ENCODE data around the gene TANGO6. TPM values are rescaled to one million over a fixed set of nuclear protein-coding genes. Genes with fewer than 3 reads are reported as not detected.

TANGO6 gene
- total RNA-seq, 2 donors from 2014 or later = 9.6 to 15.3 TPM

GRCh38 chr16:69084289-69084688 lies 241.0 kb downstream of the TANGO6 start:
- Mint-ChIP-seq H3K27me3 (ENCODE audit: insufficient read depth) (peaks cover 3% of the 10 kb centered on the region), H3K4me3 (no peak overlapping the region), H3K27ac (no peak overlapping the region), H3K9me3 (no peaks in the 10 kb centered on the region), H3K36me3 (ENCODE audit: low read depth) (peaks cover 5% of the 10 kb centered on the region), H3K4me1 (peaks cover 16% of the 10 kb centered on the region)
- no peak overlapping the region for H3K4me3 ChIP-seq (ENCODE audit: low read length)
- no peaks in the 10 kb centered on the region for H3K9me3 ChIP-seq (ENCODE audit: control insufficient read depth, low read length)
- peak; percentile 36 for DNase-seq
- H3K9ac ChIP-seq (ENCODE audit: extremely low read depth, low read length, poor library complexity, severe bottlenecking) = no peak overlapping the region
- no peaks in the 10 kb centered on the region for H3K27me3 ChIP-seq (ENCODE audit: control insufficient read depth, insufficient read depth, low read length, poor library complexity, severe bottlenecking)
- TF ChIP-seq, protein P1, sequence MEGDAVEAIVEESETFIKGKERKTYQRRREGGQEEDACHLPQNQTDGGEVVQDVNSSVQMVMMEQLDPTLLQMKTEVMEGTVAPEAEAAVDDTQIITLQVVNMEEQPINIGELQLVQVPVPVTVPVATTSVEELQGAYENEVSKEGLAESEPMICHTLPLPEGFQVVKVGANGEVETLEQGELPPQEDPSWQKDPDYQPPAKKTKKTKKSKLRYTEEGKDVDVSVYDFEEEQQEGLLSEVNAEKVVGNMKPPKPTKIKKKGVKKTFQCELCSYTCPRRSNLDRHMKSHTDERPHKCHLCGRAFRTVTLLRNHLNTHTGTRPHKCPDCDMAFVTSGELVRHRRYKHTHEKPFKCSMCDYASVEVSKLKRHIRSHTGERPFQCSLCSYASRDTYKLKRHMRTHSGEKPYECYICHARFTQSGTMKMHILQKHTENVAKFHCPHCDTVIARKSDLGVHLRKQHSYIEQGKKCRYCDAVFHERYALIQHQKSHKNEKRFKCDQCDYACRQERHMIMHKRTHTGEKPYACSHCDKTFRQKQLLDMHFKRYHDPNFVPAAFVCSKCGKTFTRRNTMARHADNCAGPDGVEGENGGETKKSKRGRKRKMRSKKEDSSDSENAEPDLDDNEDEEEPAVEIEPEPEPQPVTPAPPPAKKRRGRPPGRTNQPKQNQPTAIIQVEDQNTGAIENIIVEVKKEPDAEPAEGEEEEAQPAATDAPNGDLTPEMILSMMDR (conservative IDR thresholded peaks at IDR 0.05) = no peak
- H3K4me1 ChIP-seq (ENCODE audit: control insufficient read depth, insufficient read depth, low read length) = peaks cover 5% of the 10 kb centered on the region
- H3K27ac ChIP-seq (ENCODE audit: low read depth, low read length) = no peak overlapping the region
- WGBS, 2 experiments (ENCODE audit: insufficient coverage in 1 of 2, insufficient read length in 1 of 2) = 54 to 69% methylated on average over 2 of the region's 2 CpGs
- no peaks in the 10 kb centered on the region for H3K36me3 ChIP-seq (ENCODE audit: control insufficient read depth, insufficient read depth, low read length)

GRCh38 chr16:69085032-69085695 lies 241.8 kb downstream of the TANGO6 start:
- no peaks in the 10 kb centered on the region for H3K27me3 ChIP-seq (ENCODE audit: control insufficient read depth, insufficient read depth, low read length, poor library complexity, severe bottlenecking)
- peaks cover 11% of the 10 kb centered on the region for H3K4me1 ChIP-seq (ENCODE audit: control insufficient read depth, insufficient read depth, low read length)
- no peak overlapping the region for H3K9ac ChIP-seq (ENCODE audit: extremely low read depth, low read length, poor library complexity, severe bottlenecking)
- peaks cover 6% of the 10 kb centered on the region for H3K27me3 Mint-ChIP-seq (ENCODE audit: insufficient read depth)
- peaks cover 23% of the 10 kb centered on the region for H3K4me1 Mint-ChIP-seq
- H3K36me3 ChIP-seq (ENCODE audit: control insufficient read depth, insufficient read depth, low read length) = no peaks in the 10 kb centered on the region
- no peak for DNase-seq
- no peak overlapping the region for H3K27ac Mint-ChIP-seq
- no peaks in the 10 kb centered on the region for H3K9me3 Mint-ChIP-seq
- TF ChIP-seq, protein P1 (conservative IDR thresholded peaks at IDR 0.05) = no peak
- H3K4me3 Mint-ChIP-seq = no peak overlapping the region
- no peak overlapping the region for H3K27ac ChIP-seq (ENCODE audit: low read depth, low read length)
- H3K9me3 ChIP-seq (ENCODE audit: control insufficient read depth, low read length) = no peaks in the 10 kb centered on the region
- no peak overlapping the region for H3K4me3 ChIP-seq (ENCODE audit: low read length)
- H3K36me3 Mint-ChIP-seq (ENCODE audit: low read depth) = peaks cover 5% of the 10 kb centered on the region
- WGBS, 2 experiments (ENCODE audit: insufficient coverage in 1 of 2, insufficient read length in 1 of 2) = 93 to 100% methylated on average over 4 to 5 of the region's 5 CpGs

GRCh38 chr16:69087161-69087581 lies 243.8 kb downstream of the TANGO6 start:
- Mint-ChIP-seq H3K27me3 (ENCODE audit: insufficient read depth) (peaks cover 6% of the 10 kb centered on the region), H3K4me1 (peaks cover 23% of the 10 kb centered on the region), H3K4me3 (no peak overlapping the region), H3K36me3 (ENCODE audit: low read depth) (peaks cover 5% of the 10 kb centered on the region), H3K27ac (no peak overlapping the region), H3K9me3 (no peaks in the 10 kb centered on the region)
- Histone ChIP-seq H3K9ac (ENCODE audit: extremely low read depth, low read length, poor library complexity, severe bottlenecking) (no peak overlapping the region), H3K27me3 (ENCODE audit: control insufficient read depth, insufficient read depth, low read length, poor library complexity, severe bottlenecking) (no peaks in the 10 kb centered on the region), H3K4me3 (ENCODE audit: low read length) (no peak overlapping the region), H3K4me1 (ENCODE audit: control insufficient read depth, insufficient read depth, low read length) (peaks cover 11% of the 10 kb centered on the region), H3K9me3 (ENCODE audit: control insufficient read depth, low read length) (no peaks in the 10 kb centered on the region), H3K36me3 (ENCODE audit: control insufficient read depth, insufficient read depth, low read length) (no peaks in the 10 kb centered on the region), H3K27ac (ENCODE audit: low read depth, low read length) (no peak overlapping the region)
- WGBS, 2 experiments (ENCODE audit: insufficient coverage in 1 of 2, insufficient read length in 1 of 2) = 88 to 95% methylated on average over 2 to 3 of the region's 3 CpGs
- TF ChIP-seq, protein P1 (conservative IDR thresholded peaks at IDR 0.05) = no peak
- DNase-seq = no peak
